Activated CD4-positive, CD25-positive, alpha-beta regulatory T cell treated with anti-CD3 and anti-CD28 coated beads, Interleukin-2, amount 50 U/mL, for 72 hours (primary cell): Measurements from ENCODE around the gene ERP27.

Experiments
- DNase-seq: peaks from one replicate; pipeline ENCODE4 v3.0.0; 2021

ERP27 gene

DNA sequence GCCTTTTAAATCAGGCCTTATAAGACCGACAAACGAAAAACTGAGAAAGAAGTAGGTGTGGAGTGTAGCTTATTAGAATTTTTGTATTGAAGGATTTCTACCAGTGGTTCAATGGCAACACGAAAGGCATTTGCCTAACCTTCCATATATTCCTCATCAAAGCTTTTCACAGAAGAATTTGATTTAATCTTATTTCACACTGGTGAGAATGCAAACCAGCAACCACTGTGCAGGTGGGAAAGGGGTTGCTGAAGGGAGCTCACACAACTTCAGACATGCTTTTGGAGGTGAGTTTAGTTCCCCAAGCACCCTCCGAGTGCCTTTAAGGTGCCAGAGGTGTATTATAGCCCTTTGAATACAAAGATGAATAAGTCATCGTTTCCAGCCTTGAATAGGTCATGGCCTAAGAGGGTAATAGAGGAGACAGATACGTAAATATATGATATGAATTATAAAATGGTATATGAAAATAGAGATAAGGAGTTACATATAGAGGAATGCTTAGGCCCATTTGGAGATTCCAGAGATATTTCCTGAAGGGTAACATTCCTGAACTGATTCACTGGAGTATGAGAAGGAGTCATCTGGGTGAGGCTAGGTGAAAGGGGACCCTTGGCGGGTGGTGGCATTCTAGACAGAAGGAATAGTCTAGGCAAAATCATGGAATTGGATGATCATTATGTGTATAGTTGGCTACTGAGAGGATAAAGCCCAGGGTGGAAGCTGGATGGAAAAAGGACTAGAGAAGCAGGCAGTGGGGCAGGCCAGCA is 6.4 kb downstream of the ERP27 start:
- DNase-seq, result no peak

DNA sequence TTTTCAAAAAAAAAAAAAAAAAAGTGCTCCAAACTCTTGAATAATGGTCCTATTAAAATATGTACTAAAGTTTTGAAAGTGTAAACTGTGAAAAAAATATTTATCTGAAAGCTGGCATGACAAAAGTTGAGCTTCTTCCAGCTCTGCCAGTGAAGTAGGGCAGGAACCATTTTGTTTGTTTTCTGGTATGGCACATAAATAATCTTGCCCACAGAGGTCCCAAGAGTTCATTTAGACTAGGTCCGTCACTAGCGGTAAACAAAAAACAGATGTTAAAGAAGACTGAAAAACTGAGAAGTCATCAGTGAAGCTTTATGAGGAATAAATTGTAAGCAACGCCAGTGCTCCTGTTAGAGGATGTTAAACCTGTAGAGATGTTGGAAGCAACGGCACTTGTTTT is 7.0 kb downstream of the ERP27 start:
- DNase-seq, result no peak

DNA sequence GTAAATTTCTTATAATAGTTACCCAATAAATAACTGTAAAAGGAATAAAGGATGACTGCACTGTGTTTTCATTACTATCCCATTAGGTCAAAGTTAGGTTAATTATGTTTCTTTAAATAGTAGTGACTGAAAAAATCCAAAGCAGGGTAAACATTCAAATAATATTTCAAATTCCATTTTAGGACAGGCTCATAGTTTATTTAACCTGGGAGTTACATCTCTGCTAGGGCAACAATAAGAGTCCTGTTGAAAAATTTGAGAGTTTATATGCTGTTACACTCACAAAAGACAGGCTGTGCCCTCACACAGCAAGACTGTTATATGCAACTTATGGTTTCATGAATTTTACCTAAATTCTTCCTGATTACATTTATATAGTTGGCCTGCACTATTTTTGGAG is 8.0 kb downstream of the ERP27 start:
- DNase-seq, result no peak

DNA sequence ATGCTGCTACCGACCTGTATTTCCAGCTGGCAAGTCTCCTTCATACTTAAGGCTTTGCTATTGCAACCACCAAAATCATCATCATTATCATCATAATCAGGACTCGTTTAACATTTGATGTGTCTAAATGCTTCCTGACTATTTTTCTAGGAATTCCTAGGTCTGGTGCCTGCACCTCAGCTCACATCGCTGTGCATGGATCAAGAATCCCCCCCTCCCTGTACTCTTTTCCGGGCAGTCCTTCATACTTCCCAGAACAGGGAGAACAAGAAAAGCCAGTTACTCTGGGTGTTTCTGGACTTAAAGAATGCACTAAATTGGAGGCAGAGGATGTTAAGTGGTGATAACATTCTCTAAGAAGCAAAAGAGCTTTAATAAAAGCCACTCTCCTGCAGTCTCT is 9.4 kb downstream of the ERP27 start:
- DNase-seq, result no peak

DNA sequence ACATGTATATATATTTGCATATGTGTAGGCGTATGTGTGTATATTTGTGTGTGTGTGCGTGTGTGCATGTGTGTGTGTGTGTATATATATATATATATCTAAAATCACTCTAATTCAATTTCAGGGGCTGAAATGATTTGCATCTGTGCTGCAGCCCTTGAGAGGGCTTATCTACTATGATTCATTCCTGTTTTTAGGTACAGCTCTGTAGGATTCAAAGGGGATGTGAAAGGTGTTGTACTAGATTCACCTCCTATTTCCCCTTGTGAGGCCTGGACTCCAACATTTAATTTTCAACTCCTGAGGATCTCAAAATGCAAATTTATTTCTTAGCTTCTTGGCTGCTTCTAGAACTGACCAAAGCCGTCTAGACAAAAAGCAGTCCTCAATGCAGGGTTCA is 11.1 kb downstream of the ERP27 start:
- no peak for DNase-seq

DNA sequence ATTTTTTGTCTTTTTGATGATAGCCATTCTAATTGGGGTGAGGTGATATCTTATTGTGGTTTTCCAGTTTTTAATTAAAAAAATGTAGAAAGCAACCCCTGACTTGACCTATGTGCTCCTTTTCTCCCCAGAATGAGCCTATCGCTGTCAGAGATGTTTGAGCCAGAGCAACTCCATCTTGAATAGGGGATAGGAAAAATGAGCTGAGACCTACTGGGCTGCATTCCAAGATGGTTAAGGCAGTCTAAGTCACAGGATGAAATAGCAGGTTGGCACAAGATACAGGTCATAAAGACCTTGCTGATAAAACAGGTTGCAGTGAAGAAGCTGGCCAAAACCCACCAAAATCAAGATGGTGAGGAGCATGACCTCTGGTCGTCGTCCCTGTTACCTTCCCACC is 13.8 kb downstream of the ERP27 start:
- DNase-seq, result no peak

DNA sequence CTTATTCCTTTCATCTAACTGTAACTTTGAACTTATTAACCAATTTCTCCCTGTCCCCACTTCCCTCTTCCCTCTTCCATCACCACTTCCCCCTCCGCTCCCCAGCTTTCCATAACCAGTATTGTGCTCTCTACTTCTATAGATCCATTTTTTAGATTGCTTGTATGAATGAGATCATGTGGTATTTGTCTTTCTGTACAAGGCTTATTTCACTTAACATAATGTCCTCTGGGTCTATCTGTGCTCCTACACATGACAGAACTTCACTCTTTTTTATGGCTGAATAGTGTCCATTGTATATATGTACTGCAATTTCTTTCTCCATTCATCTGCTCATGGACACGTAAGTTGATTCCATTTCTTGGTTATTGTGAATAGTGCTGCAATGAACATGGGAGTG is 14.4 kb downstream of the ERP27 start:
- no peak for DNase-seq

DNA sequence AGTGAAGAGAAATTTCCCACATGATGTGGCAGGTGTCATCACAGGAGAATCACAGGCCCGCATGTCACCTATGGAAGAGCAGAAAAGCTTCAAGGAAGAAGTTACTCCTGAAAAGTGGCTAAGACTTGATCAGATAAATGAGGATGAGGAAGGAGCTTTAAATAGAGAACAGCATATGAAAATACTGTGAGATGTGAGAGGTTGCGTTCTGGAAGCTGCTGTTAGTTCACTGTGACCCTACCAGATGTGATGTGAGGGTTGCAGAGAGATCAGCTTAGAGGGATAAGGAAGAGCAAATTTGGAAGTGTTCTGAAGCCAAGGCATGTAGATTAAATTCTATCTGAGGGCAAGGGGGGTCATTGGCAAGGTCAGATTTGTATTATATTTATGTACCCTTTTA is 17.1 kb downstream of the ERP27 start:
- DNase-seq, result no peak

DNA sequence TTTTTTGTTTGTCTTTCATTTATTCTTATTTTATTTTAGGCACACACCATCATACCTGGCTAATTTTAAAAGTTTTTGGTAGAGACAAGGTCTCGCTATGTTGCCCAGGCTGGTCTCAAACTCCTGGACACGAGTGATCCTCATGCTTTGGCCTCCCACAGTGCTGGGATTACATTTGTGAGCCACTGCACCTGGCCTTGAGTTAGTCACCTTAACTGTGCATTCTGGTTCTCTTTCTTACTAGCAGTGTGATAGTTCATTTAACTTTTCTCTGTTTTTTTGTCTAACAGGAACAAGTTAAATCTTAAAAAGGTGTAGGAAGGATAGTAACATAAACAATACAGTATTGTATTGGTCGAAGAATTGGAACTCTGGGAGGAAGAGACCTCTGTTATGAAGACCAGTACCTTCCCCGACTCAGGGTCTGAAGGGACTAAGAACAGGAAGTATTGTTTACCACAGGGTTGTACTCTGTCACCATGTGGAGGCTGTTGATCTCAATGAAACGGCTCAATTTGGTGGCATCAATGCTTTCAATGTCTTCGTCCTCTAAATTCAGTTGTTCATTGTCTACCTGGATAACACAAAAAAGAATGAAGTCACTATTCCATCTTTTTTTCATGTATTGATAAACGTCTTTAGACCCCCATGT is 17.7 kb downstream of the ERP27 start:
- DNase-seq, result no peak

DNA sequence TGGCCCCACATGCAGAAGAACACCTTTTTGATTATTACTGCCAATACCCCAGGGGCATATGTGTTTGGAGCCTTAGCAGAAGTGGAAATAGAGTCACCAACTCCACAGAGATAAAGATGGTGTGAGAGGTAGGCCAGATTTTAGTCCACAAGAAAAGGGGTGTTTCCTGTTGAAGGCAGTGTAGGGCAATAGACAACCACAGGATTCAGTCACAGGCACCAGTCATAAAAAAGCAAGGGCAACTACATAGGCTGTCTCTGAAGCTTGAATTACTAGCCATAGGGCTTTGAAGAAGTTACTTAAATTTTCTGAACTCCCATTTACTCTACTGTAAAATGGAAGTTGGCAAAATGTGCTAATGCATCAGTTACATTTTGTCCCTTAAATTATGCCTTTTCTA is 18.9 kb downstream of the ERP27 start:
- no peak for DNase-seq

DNA sequence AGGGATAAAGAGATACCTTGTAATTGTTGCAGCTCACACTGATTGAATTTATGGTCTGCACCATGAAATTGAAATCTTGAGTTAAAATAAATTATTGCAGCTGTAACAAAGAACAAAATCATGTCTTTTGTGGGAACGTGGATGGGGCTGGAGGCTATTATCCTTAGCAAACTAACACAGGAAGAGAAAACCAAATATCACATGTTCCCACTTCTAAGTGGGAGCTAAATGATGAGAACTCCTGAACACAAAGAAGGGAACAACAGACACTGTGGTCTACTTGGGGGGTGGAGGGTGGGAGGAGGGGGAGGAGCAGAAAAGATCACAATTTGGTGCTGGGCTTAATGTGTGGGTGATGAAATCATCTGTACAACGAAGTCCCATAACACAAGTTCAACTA is 22.6 kb downstream of the ERP27 start:
- no peak for DNase-seq

DNA sequence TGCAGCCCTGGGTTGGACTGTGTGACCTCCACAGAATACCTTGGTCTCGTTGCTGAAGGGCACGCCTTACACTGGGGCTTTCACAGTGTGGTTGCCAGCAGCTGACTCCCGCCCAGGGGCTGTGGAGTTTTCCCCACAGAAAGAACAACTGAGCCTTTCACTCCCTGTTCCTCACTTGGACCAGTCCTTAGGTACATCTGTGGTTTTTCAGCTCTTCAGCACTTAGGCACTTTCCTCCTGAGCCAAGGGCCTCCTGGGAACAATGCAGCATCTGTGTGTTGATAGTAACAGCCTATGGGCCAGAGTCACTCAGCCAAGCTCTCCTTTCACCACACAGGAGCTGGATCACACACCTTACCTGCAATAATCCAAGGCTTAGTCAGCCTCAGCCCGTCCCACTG is 25.0 kb downstream of the ERP27 start:
- DNase-seq, result no peak

DNA sequence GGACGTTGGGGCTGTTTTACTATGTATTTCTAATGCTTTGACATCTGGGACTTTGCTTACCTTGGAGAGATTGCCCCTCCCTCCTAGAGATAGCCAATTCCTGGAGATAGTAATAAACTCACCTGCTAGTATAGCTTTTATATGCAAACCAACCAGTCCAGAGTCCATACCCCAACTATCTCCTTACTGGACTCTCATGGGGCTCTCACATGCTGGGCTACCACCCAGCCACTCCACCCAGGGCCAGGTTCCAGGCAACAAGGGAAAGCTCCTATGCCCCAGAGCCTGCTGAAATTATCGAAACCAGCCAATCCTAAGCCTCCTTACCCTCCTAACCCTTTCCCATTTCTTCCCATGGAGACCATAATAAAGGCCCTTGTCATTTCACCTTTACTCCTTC is 27.2 kb downstream of the ERP27 start:
- no peak for DNase-seq

DNA sequence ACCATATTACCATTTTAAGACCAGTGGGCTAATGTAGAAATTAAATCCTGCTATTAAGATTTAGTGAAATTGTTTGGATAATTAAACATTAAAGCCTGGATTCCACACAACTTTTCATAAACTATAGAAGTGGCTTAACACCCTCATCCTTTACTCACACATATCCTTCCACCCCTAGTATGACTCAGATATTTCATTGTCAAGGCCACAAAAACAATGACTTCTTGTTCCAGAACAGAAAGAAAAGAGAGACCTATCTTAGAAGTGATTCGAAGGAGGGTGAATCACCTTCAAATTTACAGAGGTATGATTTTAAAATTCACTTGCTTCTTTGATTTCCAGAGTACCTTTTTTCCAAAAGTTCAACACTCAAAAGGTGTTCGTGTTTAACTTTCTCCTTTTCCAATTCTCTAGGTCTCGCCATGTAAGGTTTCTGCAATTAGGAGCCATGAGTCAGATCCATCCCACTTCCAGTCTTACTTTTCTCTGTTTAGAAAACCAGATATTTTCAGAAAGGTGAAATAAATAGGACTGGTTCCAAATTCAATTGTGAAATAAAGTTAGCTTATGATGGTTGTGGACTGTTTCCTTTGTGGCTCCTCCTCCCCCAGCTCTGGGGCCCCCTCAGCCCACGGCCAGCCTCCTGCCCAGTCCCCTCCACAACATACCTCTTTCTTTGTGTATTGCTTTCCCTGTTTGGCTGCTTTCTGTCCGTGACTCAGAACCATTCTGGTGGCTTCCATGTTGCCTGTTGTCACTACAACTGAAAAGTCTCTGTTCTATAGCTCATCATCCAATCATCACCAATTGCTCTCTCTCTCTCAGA is 28.0 kb downstream of the ERP27 start:
- DNase-seq, result no peak

DNA sequence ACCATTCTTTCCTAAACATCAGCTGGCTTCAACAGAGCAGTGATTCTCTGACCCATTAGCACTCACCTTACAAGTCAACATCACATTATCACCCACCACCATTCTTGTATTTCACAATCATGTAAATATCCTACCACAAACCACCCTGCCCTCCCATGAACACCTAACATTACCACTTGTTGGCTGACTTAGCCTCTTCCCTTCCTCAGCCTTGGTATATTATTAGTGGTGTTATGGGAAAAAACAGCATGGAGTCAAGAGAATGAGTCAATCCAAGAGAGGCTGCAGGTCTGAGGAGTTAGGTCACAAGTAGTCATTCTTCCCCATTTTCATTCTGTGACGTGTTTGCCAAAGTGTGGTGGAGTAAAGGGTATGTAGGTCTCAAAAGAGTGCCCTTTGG is 30.4 kb downstream of the ERP27 start:
- no peak for DNase-seq

DNA sequence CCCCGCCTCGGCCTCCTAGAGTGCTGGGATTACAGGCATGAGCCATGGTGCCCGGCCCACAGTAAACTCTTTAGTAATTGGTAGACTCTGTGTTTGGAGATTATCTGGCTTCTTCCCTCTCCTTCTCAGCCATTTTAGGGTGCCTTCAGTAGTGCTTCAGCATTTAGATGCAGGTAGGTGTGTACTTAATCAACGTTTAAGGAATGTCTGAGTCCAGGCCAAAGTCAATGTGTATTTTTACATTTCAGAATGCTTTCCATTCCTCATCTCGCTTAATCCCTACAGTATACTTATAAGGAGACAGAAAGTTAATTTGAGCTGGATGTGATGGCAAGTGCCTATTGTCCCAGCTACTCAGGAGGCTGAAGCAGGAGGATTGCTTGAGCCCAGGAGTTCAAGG is 32.2 kb downstream of the ERP27 start:
- DNase-seq, result no peak

DNA sequence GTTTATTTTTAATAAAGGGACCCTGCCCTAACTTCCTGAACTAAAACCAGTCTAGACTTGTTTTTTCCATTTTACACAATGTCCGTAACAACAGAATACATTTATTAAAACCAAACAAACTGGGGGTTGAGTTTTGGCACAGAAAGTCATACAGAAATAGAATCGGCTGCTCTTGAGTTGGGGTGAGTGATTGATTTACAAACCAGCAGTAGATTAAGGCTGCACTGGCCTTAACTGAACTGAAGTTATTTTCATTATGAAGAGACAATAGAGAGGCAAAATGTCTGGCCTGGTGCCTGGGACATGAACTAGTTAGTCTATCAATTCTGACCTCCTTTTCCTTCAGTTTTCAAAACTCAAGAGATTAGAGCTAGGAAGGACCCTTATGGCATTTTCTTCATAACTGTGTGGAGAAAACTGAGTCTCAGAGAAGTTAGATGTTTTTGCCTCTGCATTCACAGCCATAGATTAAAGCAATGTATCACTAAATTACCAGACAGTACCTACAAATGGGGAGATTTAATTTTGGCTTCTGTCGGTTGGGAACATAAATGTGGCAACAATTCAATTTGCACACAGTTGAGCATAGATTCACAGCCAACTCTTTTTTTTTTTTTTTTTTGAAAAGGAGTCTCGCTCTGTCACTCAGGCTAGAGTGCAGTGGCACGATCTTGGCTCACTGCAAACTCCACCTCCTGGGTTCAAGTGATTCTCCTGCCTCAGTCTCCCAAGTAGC is 32.9 kb downstream of the ERP27 start:
- no peak for DNase-seq

DNA sequence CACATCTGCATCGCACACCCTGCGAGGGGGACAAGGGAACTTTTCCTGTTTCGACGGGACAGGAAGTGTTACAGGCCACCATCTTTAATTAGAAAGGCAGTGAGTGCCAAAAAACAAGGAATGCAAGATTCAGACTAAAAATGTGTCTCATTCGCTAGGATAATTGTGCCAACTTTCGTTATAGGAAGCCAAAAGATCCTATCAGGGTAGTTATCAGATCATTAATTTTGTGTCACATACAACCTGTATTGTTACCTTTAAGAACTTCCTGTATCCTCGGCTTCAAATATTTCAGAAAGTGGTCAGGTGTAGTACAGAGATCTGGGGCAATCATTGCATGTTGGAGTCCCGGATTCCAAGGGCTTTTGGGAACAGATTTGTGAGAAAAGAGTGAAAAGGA is 33.5 kb downstream of the ERP27 start:
- DNase-seq, result no peak

DNA sequence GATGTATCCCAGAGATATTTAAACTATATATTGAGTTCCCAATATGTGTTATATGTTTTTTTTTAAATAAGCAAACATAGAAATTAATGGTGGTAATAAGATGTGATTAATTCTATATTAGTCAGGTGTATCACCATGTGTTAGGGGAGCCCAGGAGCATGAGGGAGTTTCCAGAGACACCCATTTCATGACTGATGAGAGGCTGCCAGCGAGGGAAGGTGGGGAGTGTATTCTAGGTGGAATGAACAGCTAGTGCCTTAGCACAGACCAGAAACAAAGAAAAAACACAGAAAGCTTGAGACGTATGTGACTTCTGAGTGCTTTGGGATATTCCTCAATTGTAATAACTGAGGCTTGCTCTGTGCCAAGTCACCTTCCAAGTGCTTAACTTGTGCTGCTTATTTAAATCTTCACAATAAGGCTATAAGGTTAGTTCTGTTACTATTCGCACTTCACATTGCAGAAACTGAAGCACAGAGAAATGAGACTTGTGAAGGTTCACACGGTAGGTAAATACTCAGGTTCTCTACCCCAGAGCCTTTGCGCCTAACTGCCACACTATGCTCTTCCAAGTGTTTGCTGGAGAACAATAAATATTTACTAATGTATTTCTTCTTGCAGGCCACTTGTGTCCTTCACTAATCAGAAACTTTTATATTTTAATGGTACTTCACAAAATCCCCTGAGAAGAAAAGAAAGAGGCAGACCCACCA is 34.8 kb downstream of the ERP27 start:
- DNase-seq, result no peak

DNA sequence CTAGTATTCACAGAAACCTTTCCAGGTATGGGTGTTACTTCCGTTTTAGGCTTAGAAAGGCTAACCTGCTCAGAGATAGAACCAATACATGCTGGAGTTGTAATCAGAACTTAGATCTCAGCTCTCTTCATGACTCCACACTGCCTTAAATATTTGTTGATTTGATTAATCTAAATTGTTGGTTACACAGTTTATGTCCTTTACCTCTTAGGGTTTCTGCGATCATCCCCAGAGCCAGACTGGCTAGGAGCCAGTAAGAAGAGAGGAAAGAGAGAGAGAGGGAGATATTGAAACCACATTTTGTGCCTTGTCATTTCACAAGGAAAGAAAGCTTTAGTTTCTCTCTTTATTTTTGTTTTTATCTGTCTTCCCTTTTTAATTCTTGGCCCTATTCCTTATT is 35.9 kb downstream of the ERP27 start:
- DNase-seq, result no peak

DNA sequence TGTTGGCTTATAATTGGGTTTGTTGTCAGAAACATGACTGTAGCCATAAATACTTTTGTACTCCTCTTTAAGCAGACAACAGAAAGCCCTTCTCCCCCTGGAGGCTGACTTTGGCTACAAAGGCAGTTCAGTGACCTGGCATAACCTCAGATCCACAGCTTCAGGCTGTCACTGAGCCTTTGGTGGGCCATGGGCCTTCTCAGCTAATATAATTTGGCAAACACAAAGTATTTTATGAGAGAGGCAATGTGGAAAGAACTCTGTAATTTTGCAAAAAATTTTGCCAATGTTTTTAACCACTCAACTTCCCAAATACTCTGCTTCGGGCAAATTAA is 37.1 kb downstream of the ERP27 start:
- no peak for DNase-seq

DNA sequence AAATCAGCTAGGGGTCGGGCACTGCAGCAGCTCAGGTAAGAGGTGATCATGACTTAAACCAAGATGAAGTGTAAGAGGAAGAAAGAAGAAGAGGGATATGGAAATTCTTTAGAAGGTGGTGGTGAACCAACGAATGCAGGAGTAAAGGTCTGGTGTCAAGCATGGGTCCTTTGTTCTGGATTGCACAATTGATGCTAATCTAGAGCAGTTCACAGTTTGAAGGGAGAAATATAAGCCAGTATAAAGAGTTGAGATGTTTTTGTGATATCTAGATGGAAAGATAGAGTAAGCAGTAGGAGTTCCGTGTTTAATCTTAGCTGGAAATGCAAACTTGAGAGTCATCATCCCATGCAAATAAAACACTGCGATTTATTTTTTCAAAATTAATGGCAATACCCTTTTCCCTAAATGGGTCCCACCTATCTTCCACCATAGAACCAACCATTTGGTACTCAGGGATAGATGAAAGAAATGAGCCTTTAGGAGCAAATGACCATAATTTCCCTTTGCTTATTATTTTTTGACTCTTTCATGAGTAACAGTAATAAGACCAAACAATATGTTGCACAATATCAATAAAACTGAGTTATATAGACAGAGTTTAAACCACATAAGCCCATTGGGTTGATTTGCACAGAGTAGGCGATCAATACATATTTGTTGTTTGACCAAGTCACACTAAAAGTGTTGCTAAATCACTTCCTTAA is 37.7 kb downstream of the ERP27 start:
- no peak for DNase-seq
